NT2/D1 (cell line): ENCODE data around the gene SBF2.

Experiments used
- DNase-seq: peaks from one replicate; pipeline ENCODE4 v3.0.0-alpha.2; 2011; ENCODE audit warnings: low read depth, low spot score
- H3K27me3 ChIP-seq: 2 replicates; pipeline ENCODE4 v1.6.0; 2011; ENCODE audit warnings: mild to moderate bottlenecking; ENCODE audit not compliant: insufficient read length, insufficient read depth
- H3K36me3 ChIP-seq: 2 replicates; pipeline ENCODE4 v1.6.1; 2011; ENCODE audit warnings: mild to moderate bottlenecking, low read length, mixed read lengths; ENCODE audit not compliant: insufficient read depth, insufficient read length
- H3K4me1 ChIP-seq: 2 replicates; pipeline ENCODE4 v1.5.1; 2011; ENCODE audit not compliant: insufficient read depth, insufficient read length
- H3K4me3 ChIP-seq: 2 replicates; pipeline ENCODE4 v1.5.1; 2011; ENCODE audit warnings: low read depth; ENCODE audit not compliant: insufficient read length
- H3K9ac ChIP-seq: 2 replicates; pipeline ENCODE4 v1.6.0; 2011; ENCODE audit warnings: low read depth; ENCODE audit not compliant: insufficient read length
- H3K9me3 ChIP-seq: 2 replicates; pipeline ENCODE4 v1.5.1; 2011; ENCODE audit warnings: mild to moderate bottlenecking, low read length; ENCODE audit not compliant: insufficient read depth
- SUZ12 ChIP-seq: IDR thresholded peaks from 2 replicates; pipeline ENCODE4 v1.6.1; 2011; ENCODE audit not compliant: insufficient read length, insufficient read depth; ENCODE audit errors: extremely low read depth
- YY1 ChIP-seq: IDR thresholded peaks from 2 replicates; pipeline ENCODE4 v1.6.1; 2011; ENCODE audit not compliant: insufficient read length, insufficient read depth
- ZNF274 ChIP-seq: IDR thresholded peaks from 2 replicates; pipeline ENCODE4 v1.6.1; 2011; ENCODE audit warnings: mild to moderate bottlenecking, low read depth, low read length

Gene SBF2

DNA sequence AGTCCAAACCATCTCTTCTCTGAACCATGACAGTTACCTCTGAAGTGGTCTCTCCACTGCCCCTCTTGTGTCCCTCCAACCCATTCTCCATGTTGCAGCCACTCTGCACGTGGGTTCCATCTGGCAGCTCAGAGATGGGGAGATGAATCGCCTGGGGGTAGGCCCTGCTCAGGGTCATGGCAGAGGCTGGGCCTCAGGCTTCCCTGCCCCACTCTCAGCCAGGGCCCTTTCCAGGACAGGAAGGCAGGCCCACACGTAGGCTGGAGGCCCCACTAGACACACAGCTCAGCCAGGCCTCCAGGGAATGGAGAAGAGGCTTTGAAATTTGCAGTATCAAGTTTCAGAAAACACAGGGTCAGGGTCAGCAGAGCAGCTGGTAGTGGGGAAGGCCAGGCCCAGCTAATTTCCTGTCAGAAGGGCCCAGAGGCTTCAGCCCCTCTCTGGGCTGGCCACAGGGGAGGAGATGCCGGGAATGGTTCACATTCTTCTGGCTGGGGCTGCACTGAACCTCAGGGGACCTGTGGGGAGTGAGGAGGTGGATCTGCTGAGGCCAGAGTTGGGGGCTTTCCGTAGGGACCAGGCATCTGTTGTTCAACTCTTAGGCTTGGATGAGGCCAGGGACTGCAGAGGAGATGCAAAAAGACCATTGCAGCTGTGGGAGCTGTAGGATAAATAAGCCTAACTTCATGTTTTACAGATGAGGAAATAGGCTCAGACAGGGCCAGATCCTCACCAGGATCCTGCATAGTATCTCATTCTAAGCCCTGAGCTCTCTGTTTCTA is 528.5 kb downstream of the SBF2 start:
- Histone ChIP-seq H3K4me3 (no peak overlapping the region), H3K9ac (no peak overlapping the region), H3K27me3 (no peaks in the 10 kb centered on the region), H3K9me3 (no peaks in the 10 kb centered on the region), H3K36me3 (no peaks in the 10 kb centered on the region), H3K4me1 (peaks cover 13% of the 10 kb centered on the region)
- TF ChIP-seq SUZ12 (no peak), YY1 (no peak), ZNF274 (no peak)
- peak; percentile 85 for DNase-seq

DNA sequence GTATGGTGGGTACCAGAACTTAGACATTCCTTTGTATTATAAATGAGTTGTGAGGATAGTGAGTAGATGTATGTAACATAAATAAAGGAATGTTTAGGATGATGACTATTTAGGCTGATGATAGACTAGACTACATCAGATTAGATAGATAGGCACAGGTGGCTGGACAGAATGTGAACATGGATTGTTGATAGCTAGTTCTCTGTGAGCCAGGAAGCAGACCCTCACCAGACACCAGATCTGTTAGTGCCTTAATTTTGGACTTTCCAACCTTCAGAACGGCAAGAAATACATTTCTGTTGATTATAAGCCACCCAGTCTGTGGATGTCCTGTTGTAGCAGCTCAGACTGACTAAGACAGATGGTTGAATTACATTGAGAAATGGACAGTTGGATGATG is 530.7 kb downstream of the SBF2 start:
- no peak for TF ChIP-seq YY1
- no peak for TF ChIP-seq SUZ12
- no peak for TF ChIP-seq ZNF274
- Histone ChIP-seq H3K27me3 (no peaks in the 10 kb centered on the region), H3K36me3 (no peaks in the 10 kb centered on the region), H3K4me3 (no peak overlapping the region), H3K4me1 (peaks cover 19% of the 10 kb centered on the region), H3K9me3 (no peaks in the 10 kb centered on the region), H3K9ac (no peak overlapping the region)
- no peak for DNase-seq

DNA sequence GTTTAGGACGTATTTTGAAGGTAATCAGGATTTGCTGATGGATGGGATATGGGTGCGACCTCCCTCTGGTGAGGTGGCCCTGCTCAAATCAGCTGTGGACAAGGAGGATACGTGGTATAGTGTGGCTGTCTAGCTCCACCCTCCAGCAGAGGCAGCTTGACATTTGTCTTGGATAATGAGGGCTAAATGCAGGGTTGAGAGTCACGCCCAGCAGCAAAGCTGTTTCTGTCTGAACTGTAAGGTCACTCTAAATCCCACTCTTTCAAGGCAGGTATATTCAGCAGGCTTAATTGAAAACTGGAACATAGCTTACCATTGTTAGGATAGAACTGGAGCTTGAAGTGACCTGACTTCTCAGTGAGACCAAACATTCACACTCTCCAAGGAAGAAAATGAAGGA is 531.5 kb downstream of the SBF2 start:
- no peaks in the 10 kb centered on the region for H3K36me3 ChIP-seq
- H3K4me1 ChIP-seq, result peaks cover 19% of the 10 kb centered on the region
- no peak for DNase-seq
- H3K27me3 ChIP-seq, result no peaks in the 10 kb centered on the region
- H3K9ac ChIP-seq, result no peak overlapping the region
- TF ChIP-seq SUZ12, result no peak
- no peak for TF ChIP-seq YY1
- no peak for TF ChIP-seq ZNF274
- no peaks in the 10 kb centered on the region for H3K9me3 ChIP-seq
- H3K4me3 ChIP-seq, result no peak overlapping the region

DNA sequence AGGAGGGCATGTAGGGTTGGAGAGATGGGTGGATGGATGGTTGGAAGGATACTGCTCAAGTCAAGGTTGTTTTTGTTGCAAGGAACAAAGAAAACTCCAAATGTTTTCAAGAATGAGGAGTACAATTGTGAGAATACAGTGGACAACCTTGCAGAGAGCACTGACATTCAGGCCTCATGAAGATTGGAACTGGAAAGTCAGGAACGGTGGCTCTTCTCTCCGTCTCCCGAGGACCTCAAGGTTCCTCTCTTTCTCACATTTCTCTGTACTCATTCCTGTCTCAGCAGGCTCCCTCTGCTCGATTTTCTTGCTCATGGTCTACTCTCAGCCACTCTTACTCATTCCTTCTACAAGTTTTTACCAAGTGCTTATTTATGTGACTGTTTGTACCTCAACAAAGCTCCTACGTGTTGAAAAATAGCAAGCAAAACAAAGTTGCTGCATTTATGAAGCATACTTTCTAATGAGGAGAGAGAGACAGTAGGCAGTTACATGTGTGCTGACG is 532.5 kb downstream of the SBF2 start:
- Histone ChIP-seq H3K4me1 (peaks cover 23% of the 10 kb centered on the region), H3K9ac (no peak overlapping the region), H3K36me3 (no peaks in the 10 kb centered on the region), H3K4me3 (no peak overlapping the region), H3K9me3 (no peaks in the 10 kb centered on the region), H3K27me3 (no peaks in the 10 kb centered on the region)
- TF ChIP-seq ZNF274, result no peak
- no peak for TF ChIP-seq SUZ12
- no peak for TF ChIP-seq YY1
- no peak for DNase-seq

DNA sequence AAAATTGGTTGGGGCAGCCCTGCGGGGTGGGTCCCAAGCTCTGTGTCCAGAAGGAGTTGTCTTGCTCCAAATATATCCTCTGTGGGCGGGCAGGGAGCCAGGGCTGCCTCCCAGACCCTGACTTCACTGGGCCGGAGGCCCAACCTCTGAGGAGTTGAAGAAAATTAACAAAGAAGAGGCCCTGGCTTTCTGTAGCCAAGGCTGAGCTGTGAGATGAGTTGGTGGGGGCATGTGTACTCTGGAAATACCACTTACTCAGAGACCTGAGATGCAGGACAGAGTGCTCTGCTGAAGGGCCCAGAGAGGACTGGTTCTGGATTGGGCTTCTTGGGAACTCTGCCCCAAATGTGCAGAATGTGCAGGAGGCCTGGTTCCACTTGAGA is 533.8 kb downstream of the SBF2 start:
- Histone ChIP-seq H3K9me3 (no peaks in the 10 kb centered on the region), H3K27me3 (no peaks in the 10 kb centered on the region), H3K4me1 (peaks cover 24% of the 10 kb centered on the region), H3K4me3 (no peak overlapping the region), H3K9ac (no peak overlapping the region), H3K36me3 (no peaks in the 10 kb centered on the region)
- TF ChIP-seq YY1 (no peak), ZNF274 (no peak), SUZ12 (no peak)
- no peak for DNase-seq

DNA sequence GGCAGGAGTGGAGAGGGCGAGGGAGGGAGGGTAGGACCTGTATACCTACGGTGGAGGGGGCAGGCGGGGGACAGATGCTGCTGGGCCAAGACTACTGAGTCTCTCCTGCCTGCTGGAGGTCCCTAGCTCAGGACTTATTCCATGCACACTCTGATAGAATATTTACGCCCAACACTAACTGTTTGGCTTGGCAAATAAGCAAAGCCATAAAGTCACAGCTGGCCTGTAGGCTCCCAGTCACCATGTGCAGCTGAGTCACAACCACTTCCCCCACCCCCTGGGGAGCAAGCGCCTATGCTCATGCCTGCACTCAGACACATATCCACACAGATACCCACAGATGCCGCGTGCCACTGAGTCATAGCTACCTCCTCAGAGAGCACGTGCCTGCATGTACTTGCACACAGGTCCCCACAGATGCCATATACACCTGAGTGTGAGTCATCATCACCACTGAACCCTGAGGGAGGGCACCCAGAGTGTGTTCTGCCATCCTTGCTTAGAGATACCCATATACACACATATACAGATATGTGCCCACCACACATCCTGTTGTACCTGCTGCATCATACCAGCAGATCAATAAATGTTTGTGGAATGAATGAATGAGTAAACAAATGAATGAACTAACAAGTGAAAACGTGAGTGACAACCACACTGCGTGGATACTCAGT is 534.4 kb downstream of the SBF2 start:
- H3K4me3 ChIP-seq, result peak overlapping the region; percentile 3
- no peaks in the 10 kb centered on the region for H3K36me3 ChIP-seq
- peaks cover 20% of the 10 kb centered on the region for H3K4me1 ChIP-seq
- H3K9ac ChIP-seq, result peak overlapping the region; percentile 98
- H3K27me3 ChIP-seq, result no peaks in the 10 kb centered on the region
- no peak for DNase-seq
- TF ChIP-seq YY1, result no peak
- TF ChIP-seq ZNF274, result no peak
- no peak for TF ChIP-seq SUZ12
- no peaks in the 10 kb centered on the region for H3K9me3 ChIP-seq

DNA sequence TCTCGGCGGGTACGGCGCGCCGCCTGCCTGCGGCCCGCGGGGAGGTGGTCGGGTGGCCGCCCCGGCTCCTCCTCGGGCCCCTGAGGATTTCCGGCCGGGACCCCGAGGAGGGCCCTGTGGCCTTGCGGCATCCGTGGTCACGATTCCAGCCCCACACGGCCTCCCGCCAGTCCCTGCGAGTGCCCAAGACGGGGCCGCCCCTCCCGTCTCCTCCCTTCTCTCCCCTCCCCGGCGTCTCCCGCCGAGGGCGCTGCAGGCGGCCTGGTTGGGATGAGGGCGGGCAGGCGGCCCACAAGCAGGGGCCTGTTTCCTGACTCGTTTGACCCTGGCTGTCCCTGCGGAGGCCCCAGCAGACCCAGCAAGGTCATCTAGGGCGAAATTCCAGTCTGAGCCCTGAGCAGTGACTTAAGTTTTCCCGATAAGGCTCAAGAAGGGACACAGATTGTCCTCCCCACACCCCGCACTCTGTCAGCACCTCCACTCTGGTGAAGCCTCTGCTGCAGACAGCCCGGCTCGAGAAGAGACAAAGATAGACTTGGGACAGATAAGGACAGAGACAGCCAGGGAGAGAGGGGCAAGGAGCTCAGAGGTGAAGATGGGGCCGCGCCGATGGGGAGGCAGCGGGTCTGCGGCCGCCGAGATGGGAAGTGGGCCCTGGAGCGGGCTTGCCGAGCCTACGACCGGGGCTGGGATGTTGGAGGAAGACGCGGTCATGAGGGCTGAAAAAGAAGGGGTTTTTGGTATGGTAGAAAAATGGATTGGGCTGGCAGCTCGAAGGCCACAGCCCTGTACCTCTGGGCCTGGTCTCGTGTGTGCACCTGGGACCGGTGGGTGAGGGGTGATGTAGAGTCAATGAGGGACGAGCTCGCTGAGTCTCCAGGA is 535.1 kb downstream of the SBF2 start:
- TF ChIP-seq YY1 (no peak), ZNF274 (no peak), SUZ12 (no peak)
- Histone ChIP-seq H3K4me1 (peaks cover 20% of the 10 kb centered on the region), H3K4me3 (peak overlapping the region; percentile 74), H3K36me3 (no peaks in the 10 kb centered on the region), H3K27me3 (no peaks in the 10 kb centered on the region), H3K9me3 (no peaks in the 10 kb centered on the region), H3K9ac (peak overlapping the region; percentile 98)
- no peak for DNase-seq
